Uterus (tissue), 4 donors: ENCODE data around the gene CLEC2A. TPM values are rescaled to one million over a fixed set of nuclear protein-coding genes. Genes with fewer than 3 reads are reported as not detected.

Experiments used
- DNase-seq, 2 donors: peaks; one replicate each; pipeline ENCODE4 v3.0.0-alpha.2; 2019 to 2020
- H3K27ac ChIP-seq, 2 donors: fragments of 200-600 bp; sonication (generic); 1 replicate in 1 of 2; 2 replicates in 1 of 2; pipeline ENCODE4 v1.5.1; 2016 to 2018
- H3K27me3 ChIP-seq, 2 donors: fragments of 200-600 bp; sonication (generic); one replicate each; pipeline ENCODE4 v1.5.1; 2018 to 2019; ENCODE audit warnings: control low read depth in 1 of 2
- H3K36me3 ChIP-seq, 2 donors: fragments of 200-600 bp; sonication (generic); one replicate each; pipeline ENCODE4 v1.5.1; 2019; ENCODE audit warnings: control low read depth in 1 of 2
- H3K4me1 ChIP-seq, 2 donors: fragments of 200-600 bp; sonication (generic); one replicate each; pipeline ENCODE4 v1.5.1; 2018 to 2019; ENCODE audit warnings: control low read depth in 1 of 2
- H3K4me3 ChIP-seq, 2 donors: fragments of 200-600 bp; sonication (generic); 1 replicate in 1 of 2; 2 replicates in 1 of 2; pipeline ENCODE4 v1.5.1; 2018 to 2019; ENCODE audit warnings: mild to moderate bottlenecking in 1 of 2
- H3K9me3 ChIP-seq, 2 donors: fragments of 200-600 bp; sonication (generic); one replicate each; pipeline ENCODE4 v1.5.1; 2019; ENCODE audit warnings: control low read depth in 1 of 2
- CTCF ChIP-seq, 4 experiments: fragments of 200-600 bp in 2 of 4; fragments of 450-650 bp in 2 of 4; sonication (generic) in 2 of 4; IDR thresholded peaks; one replicate each; pipeline ENCODE4 v1.5.1; 2016 to 2019; ENCODE audit warnings: antibody characterized with exemption in 4 of 4, mild to moderate bottlenecking in 2 of 4, moderate library complexity in 1 of 4
- POLR2A ChIP-seq, 2 donors: fragments of 450-650 bp; IDR thresholded peaks; one replicate each; pipeline ENCODE4 v1.6.1; 2016; ENCODE audit warnings: antibody characterized with exemption in 2 of 2, mild to moderate bottlenecking in 1 of 2, moderate library complexity in 1 of 2
- intact Hi-C: fragments of 100-400 bp; cut with DNase I; formaldehyde crosslinking; loops from one replicate; pipeline ENCODE4 v1.15.1; 2023; ENCODE audit warnings: low total_unique reads
- total RNA-seq, 4 donors: library from RNA; depleted of rRNA in 3 of 4; stranded (reverse); fragments of >200 nt in 3 of 4; gene quantifications; one replicate each; pipeline versions ENCODE4 v1.1.0 to v1.2.4, GENCODE V29; 2014 to 2023
- donor health status: DM: yes; HTN: yes; CAD: no.

Gene CLEC2A
- total RNA-seq, 4 donors from 2014 or later, result not detected

DNA sequence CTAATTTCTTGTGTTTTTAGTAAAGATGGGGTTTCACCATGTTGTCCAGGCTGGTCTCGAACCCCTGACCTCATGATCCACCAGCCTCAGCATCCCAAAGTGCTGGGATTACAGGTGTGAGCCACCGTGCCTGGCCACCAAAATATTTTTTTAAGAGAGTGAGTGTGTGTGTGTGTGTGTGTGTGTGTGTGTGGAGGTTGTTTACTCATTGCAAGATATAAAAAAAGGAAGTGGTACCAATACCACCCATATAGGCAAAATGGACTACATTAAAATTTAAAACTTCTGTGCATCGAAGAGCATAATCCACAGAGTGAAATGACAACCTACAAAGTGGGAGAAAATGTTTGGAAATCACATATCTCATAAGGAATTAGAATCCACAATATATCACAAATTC is 15.5 kb upstream of the CLEC2A start:
- DNase-seq, result no peak
- Histone ChIP-seq H3K27me3 (no peaks in the 10 kb centered on the region), H3K9me3 (no peaks in the 10 kb centered on the region), H3K4me3 (no peak overlapping the region), H3K4me1 (no peaks in the 10 kb centered on the region), H3K27ac (no peak overlapping the region), H3K36me3 (no peaks in the 10 kb centered on the region)
- TF ChIP-seq CTCF (IDR thresholded peaks at IDR 0.05) (no peak), POLR2A (IDR thresholded peaks at IDR 0.05) (no peak)
- intact Hi-C loops, result no loop called here

GRCh38 chr12:9944391-9944790 is 12.2 kb upstream of the CLEC2A start:
- Histone ChIP-seq H3K27ac (no peak overlapping the region), H3K27me3 (no peaks in the 10 kb centered on the region), H3K4me3 (no peak overlapping the region), H3K9me3 (no peaks in the 10 kb centered on the region), H3K36me3 (no peaks in the 10 kb centered on the region), H3K4me1 (no peaks in the 10 kb centered on the region)
- no peak for TF ChIP-seq POLR2A (IDR thresholded peaks at IDR 0.05)
- no peak for TF ChIP-seq CTCF (IDR thresholded peaks at IDR 0.05)
- intact Hi-C loops, result no loop called here
- no peak for DNase-seq

DNA sequence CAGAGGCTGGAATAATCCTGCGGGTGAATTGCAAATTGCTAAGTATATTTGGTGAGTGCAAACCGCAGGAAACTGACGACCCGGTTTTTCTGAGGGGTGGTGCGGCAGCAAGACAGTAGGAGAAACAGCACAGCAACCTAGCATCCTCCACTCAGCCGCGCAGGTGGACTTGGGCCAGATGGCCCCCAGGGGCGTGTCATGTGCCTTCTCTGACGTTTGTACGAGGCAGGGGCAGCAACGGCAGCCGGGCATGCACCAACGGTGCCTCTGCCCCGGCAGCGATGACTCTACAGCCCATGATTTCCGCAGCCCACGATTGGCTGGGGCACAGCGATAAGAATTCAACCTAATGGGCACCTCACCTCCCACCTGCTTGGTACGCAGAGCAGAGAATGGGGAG is 11.1 kb upstream of the CLEC2A start:
- H3K4me3 ChIP-seq, result no peak overlapping the region
- H3K4me1 ChIP-seq, result no peaks in the 10 kb centered on the region
- no peak for DNase-seq
- no peaks in the 10 kb centered on the region for H3K27me3 ChIP-seq
- H3K27ac ChIP-seq, result no peak overlapping the region
- H3K9me3 ChIP-seq, result no peaks in the 10 kb centered on the region
- no peaks in the 10 kb centered on the region for H3K36me3 ChIP-seq
- TF ChIP-seq POLR2A (IDR thresholded peaks at IDR 0.05) (no peak), CTCF (IDR thresholded peaks at IDR 0.05) (no peak)
- intact Hi-C loops, result no loop called here

DNA sequence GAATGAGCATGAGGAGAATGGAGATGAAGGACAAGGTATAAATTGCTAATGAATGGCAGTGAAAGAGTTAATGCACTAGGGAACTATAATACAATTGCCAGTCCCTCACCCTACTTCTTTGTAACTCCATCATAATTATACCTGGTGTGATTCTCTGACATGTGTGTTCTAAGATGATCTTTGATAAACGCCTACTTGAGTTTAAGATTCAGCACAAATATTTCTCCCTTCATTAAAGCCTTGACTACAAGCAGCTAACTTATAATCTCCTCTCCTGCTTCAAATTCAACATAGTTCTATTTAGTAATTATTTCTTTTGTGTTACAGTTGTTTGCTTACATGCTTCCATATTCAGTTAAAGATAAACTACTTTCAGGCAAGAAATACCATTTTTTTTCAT is 9.7 kb upstream of the CLEC2A start:
- H3K4me1 ChIP-seq, result no peaks in the 10 kb centered on the region
- intact Hi-C loops, result no loop called here

GRCh38 chr12:9940375-9940774 is 8.2 kb upstream of the CLEC2A start:
- Histone ChIP-seq H3K9me3 (no peaks in the 10 kb centered on the region), H3K36me3 (no peaks in the 10 kb centered on the region), H3K4me1 (no peaks in the 10 kb centered on the region), H3K4me3 (no peak overlapping the region), H3K27me3 (no peaks in the 10 kb centered on the region), H3K27ac (no peak overlapping the region)
- no peak for DNase-seq
- TF ChIP-seq POLR2A (IDR thresholded peaks at IDR 0.05), result no peak
- intact Hi-C loops, result no loop called here

More for the DNA sequence above, 9.7 kb upstream of the CLEC2A start:
- no peaks in the 10 kb centered on the region for H3K36me3 ChIP-seq
- no peak for DNase-seq
- no peak overlapping the region for H3K27ac ChIP-seq
- H3K9me3 ChIP-seq, result no peaks in the 10 kb centered on the region
- no peaks in the 10 kb centered on the region for H3K27me3 ChIP-seq
- H3K4me3 ChIP-seq, result no peak overlapping the region
- TF ChIP-seq CTCF (IDR thresholded peaks at IDR 0.05) (no peak), POLR2A (IDR thresholded peaks at IDR 0.05) (no peak)

- TF ChIP-seq CTCF (IDR thresholded peaks at IDR 0.05), result no peak
- no peak for TF ChIP-seq POLR2A (IDR thresholded peaks at IDR 0.05)
- intact Hi-C loops, result no loop called here
- no peaks in the 10 kb centered on the region for H3K27me3 ChIP-seq
- DNase-seq, result no peak
- H3K9me3 ChIP-seq, result no peaks in the 10 kb centered on the region
- no peaks in the 10 kb centered on the region for H3K36me3 ChIP-seq
- H3K27ac ChIP-seq, result no peak overlapping the region
- H3K4me1 ChIP-seq, result no peaks in the 10 kb centered on the region
- no peak overlapping the region for H3K4me3 ChIP-seq
Measured at GRCh38 chr12:9936591-9936990, 4.4 kb upstream of the CLEC2A start.
